Putamen (tissue), 1 donor: ENCODE results near the gene CYBB.
A peak's percentile ranks its signal among the peaks of the same experiment; 100 is the strongest.

Source experiments
- DNase-seq: peaks from one replicate; pipeline ENCODE4 v3.0.0-alpha.2; 2016; ENCODE audit warnings: low spot score

Gene CYBB

DNA sequence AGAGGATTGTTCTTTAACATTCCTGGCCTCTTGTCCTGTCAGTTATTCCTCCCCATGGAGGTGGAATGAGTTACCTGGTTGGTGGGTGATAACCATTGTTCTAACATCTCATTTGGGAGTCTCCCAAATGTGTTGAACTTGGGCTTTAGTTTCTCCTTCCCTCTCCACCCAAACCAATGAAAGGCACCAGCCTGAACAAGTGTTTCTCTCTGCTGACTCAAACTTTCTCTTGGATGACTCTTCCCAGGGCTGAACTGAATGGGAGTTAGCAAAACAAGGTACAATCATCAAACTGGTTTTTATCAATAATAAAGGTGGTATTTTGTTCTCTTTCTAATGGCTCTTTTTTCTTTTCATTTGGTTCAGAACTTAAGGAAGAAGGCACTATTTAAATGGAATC is 64.8 kb downstream of the CYBB start:
- DNase-seq = no peak

DNA sequence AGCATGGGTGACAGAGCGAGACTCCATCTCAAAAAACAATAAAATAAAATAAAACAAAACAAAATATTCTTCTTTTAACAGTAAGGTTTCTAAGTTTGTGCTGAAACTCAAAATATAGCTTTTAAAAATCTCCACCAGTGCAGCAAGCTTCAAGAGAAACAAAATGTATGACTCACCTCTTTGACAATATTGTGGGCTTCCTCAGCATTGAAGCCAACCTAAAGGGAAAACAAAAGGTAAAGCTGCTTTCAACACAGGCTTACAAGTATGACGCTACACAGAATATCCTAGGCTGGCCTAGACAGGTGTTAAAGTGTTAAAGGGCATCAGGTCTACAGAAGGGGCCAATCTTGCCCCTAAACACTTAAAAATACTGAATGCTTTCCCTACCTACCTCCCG is 66.3 kb downstream of the CYBB start:
- DNase-seq = no peak

DNA sequence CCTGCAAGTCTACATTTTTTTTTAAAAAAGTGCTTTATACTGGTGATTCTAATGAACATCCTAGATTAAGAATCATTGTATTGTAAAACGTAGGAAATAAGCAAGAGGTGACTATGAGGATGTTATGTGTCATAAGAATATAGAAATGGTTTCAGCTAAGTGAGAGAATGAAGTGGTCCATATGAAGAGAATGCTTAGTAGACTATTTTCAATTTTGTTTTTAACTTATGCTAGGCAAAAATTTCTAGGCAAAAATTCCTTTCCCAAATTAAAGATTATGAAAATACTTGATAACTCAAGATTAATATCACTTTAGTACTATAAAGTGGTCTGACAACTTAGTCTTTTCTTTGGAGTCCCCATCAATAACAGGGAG is 66.7 kb downstream of the CYBB start:
- no peak for DNase-seq

DNA sequence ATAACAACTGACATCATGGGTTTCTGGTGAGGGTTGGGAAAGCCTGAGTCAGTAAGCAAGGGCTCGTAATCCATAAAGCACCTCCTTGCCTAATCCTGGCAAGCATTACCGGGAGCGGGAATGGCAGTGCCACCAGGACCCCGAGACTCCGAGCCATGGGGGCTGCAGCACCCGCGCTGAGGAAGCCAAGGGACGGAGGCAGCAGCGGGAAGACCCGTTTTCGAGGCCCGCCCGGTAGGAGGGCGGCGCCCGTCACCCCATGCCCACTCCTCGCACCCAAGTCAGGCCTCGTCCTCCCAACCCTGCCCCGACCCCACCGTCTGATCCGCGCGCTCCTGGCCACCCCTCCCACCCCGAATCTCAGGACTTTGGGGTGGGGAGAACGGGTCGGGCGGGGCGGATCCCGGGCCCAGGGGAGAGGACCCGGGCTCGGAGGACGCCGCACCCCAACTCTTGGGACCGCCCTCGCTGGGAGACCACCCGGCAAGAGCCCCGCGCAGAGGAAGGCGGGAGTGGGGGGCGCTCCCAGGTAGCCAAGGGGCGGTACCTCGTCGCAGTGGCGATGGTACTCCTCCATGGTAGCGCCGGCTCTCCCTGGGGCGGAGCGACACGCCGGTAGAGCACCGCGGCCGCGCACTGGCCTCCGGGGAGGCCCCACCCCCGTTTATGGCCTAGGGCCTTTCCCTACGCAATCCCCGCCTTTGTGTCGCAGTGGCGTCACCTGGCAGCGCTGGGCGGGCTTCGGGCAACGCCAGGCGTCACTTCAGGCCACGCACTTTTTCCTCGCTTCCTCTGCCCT is 67.3 kb downstream of the CYBB start, which contains the start of gene DYNLT3:
Gene DYNLT3, minus strand, starts transcription at position 638 of the 799 bp plus-strand sequence. Its CDS starts 61 bp downstream, at position 577.
- peak; percentile 63 for DNase-seq

DNA sequence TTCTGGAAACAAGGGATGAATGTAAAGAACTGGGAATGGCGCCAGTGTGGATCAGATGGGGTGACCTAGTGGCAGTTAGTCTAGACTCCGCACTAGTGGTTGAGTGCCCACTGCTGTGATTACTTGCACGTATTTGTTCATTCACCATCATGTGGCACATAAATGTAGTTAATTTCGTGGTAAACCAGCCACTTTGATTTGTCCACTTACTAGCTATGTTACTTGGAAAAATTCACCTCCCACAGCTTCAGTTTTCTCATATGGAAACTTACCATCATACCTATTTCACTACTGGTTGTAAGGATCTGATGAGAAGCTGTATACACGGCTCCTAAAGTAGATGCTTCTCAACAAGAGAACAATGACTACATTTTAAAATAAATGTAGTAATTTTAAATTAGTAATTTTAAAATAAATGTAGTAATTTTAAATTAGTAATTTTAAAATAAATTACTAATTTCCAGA is 67.9 kb downstream of the CYBB start:
- DNase-seq = no peak

DNA sequence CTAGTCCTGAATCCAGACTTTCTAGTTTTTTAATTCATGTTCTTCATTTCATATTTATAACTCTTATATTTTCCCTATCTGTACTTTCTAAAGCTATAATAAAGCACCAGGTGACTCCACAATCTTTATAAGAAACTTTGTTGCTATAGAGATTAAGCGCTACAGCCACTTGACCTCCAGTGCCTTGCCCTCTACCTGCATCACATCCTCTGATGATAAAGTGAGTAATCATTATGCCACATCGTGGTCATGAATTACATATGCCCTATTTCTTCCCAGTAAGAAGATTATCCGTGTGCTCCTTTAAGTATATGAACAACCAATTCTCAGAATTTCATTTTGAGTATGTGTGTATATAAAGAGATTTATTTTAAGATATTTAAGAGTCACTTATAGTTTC is 74.3 kb downstream of the CYBB start:
- DNase-seq = no peak

DNA sequence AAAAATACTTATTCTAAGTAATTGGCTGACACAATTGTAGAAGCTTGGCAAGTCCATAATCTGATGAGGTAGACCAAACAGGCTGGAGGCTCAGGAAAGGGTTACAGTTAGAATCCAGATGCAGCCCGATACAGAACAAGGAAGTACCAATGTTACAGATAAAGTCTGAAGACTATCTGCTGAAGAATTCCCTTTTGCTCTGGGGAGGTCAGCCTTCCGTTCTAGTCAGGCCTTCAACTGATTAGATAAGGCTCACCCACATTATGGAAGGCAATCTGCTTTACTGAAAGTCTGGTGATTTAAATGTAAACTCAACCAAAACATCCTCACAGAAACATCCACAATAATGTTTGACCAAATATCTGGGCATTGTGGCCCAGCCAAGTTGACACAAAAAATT is 74.9 kb downstream of the CYBB start:
- DNase-seq = no peak

DNA sequence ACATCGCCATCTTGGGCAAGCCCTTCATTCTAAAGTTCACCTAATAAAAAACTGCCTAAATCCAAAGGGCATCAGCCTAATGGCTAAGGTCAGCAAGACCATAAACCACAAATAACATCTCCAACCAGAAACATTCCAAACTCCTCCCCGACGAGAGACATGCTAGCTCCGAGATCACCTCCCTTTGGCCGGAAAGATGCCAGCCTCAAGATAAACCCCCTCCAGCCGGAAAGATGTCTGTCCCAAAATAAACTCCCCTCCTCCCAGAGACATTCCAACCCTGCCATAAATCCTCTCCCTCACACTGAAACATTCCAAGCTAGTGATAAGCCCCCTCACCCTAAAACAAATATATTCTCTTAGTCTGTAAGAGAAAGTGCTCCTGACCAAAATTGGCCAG is 80.9 kb downstream of the CYBB start:
- DNase-seq = no peak

DNA sequence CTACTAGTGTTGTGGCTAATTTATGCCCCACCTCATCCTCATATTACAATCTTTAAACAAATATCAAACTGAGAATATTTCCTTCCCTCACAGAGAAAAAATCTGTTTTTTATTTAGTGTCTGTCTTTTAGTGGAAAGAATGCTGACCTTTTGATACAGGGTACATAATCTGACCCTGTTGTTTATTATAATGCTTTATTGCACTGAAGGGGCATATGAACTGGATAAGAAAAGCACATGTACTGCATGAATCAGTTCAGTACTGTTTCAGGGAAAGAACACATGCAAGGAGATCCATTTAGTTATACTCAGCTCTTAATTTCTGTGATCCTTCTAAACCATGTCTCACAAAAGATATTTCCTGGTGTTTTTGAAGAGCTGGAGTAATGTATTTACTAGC is 83.0 kb downstream of the CYBB start:
- no peak for DNase-seq
